Measurements from ENCODE around the gene MGAT5. TPM values are rescaled to one million over a fixed set of nuclear protein-coding genes. Genes with fewer than 3 reads are reported as not detected.

Gene MGAT5
- total RNA-seq, 2 experiments from 2014 or later = 11.6 to 13.0 TPM

- H3K27me3 Mint-ChIP-seq (ENCODE audit: low read depth) = no peaks in the 10 kb centered on the region
- CTCF ChIA-PET = interaction anchor here (1.0 to 5.0 kb wide), 22 partner anchors 10 to 167 kb away, joined by 3 to 48 read pairs (median 7); no protein-coding TSS in a partner anchor
- intact Hi-C loops (cut with micrococcal nuclease) = loop anchor here (2.0 kb wide), 1 partner anchor 358 kb away; no protein-coding TSS in a partner anchor
- H3K4me3 Mint-ChIP-seq = no peak overlapping the region
- H3K9me3 Mint-ChIP-seq = no peaks in the 10 kb centered on the region
- peaks cover 60% of the 10 kb centered on the region for H3K4me1 Mint-ChIP-seq (ENCODE audit: low read depth)
- no peaks in the 10 kb centered on the region for H3K36me3 Mint-ChIP-seq (ENCODE audit: low read depth)
- no peak for DNase-seq
- no peak overlapping the region for H3K27ac Mint-ChIP-seq
These were observed 9.3 kb upstream of the MGAT5 start for GRCh38 chr2:134244587-134244986.

GRCh38 chr2:134245340-134245984 is 8.4 kb upstream of the MGAT5 start:
- Mint-ChIP-seq H3K27ac (no peak overlapping the region), H3K4me3 (no peak overlapping the region), H3K4me1 (ENCODE audit: low read depth) (peaks cover 68% of the 10 kb centered on the region), H3K36me3 (ENCODE audit: low read depth) (no peaks in the 10 kb centered on the region), H3K27me3 (ENCODE audit: low read depth) (no peaks in the 10 kb centered on the region), H3K9me3 (no peaks in the 10 kb centered on the region)
- CTCF ChIA-PET = interaction anchor here (0.6 to 5.0 kb wide), 39 partner anchors 9 to 1287 kb away, joined by 3 to 48 read pairs (median 4); no protein-coding TSS in a partner anchor
- intact Hi-C loops (cut with micrococcal nuclease) = loop anchor here (1.0 to 2.0 kb wide), 4 partner anchors 12 to 359 kb away; no protein-coding TSS in a partner anchor
- peak; percentile 90 for DNase-seq

GRCh38 chr2:134246154-134246874 is 7.6 kb upstream of the MGAT5 start:
- CTCF ChIA-PET = interaction anchor here (0.5 to 5.0 kb wide), 33 partner anchors 8 to 1286 kb away, joined by 3 to 48 read pairs (median 4); no protein-coding TSS in a partner anchor
- DNase-seq = no peak
- H3K27ac Mint-ChIP-seq = no peak overlapping the region

GRCh38 chr2:134247679-134248078 is 6.2 kb upstream of the MGAT5 start:
- CTCF ChIA-PET = interaction anchor here (0.8 kb wide), 1 partner anchor 128 kb away, joined by 3 read pairs; no protein-coding TSS in a partner anchor
- H3K4me1 Mint-ChIP-seq (ENCODE audit: low read depth) = peaks cover 83% of the 10 kb centered on the region
- no peaks in the 10 kb centered on the region for H3K27me3 Mint-ChIP-seq (ENCODE audit: low read depth)
- no peak overlapping the region for H3K27ac Mint-ChIP-seq
- no peaks in the 10 kb centered on the region for H3K36me3 Mint-ChIP-seq (ENCODE audit: low read depth)
- no peak overlapping the region for H3K4me3 Mint-ChIP-seq
- DNase-seq = no peak
- intact Hi-C loops (cut with micrococcal nuclease) = no loop called here
- no peaks in the 10 kb centered on the region for H3K9me3 Mint-ChIP-seq

More at GRCh38 chr2:134246154-134246874, 7.6 kb upstream of the MGAT5 start:
- intact Hi-C loops (cut with micrococcal nuclease) = no loop called here
- H3K4me3 Mint-ChIP-seq = no peak overlapping the region
- no peaks in the 10 kb centered on the region for H3K36me3 Mint-ChIP-seq (ENCODE audit: low read depth)
- no peaks in the 10 kb centered on the region for H3K27me3 Mint-ChIP-seq (ENCODE audit: low read depth)
- peaks cover 73% of the 10 kb centered on the region for H3K4me1 Mint-ChIP-seq (ENCODE audit: low read depth)
- H3K9me3 Mint-ChIP-seq = no peaks in the 10 kb centered on the region

GRCh38 chr2:134248913-134249312 is 5.0 kb upstream of the MGAT5 start:
- intact Hi-C loops (cut with micrococcal nuclease) = no loop called here
- Mint-ChIP-seq H3K36me3 (ENCODE audit: low read depth) (peaks cover 2% of the 10 kb centered on the region), H3K9me3 (no peaks in the 10 kb centered on the region), H3K4me1 (ENCODE audit: low read depth) (peaks cover 90% of the 10 kb centered on the region), H3K4me3 (no peak overlapping the region), H3K27me3 (ENCODE audit: low read depth) (no peaks in the 10 kb centered on the region), H3K27ac (no peak overlapping the region)
- CTCF ChIA-PET = interaction anchor here (0.6 to 1.1 kb wide), 3 partner anchors 34 to 130 kb away, joined by 3 read pairs; no protein-coding TSS in a partner anchor
- no peak for DNase-seq

- CTCF ChIA-PET = interaction anchor here (1.0 to 2.7 kb wide), 3 partner anchors 15 to 131 kb away, joined by 3 to 17 read pairs (median 3); no protein-coding TSS in a partner anchor
- Mint-ChIP-seq H3K4me3 (no peak overlapping the region), H3K36me3 (ENCODE audit: low read depth) (peaks cover 6% of the 10 kb centered on the region), H3K9me3 (no peaks in the 10 kb centered on the region), H3K27me3 (ENCODE audit: low read depth) (no peaks in the 10 kb centered on the region), H3K4me1 (ENCODE audit: low read depth) (peaks cover 87% of the 10 kb centered on the region), H3K27ac (peak overlapping the region; percentile 4)
- intact Hi-C loops (cut with micrococcal nuclease) = loop anchor here (1.0 to 5.0 kb wide), 6 partner anchors 9 to 669 kb away; partner anchors contain the start of gene CCNT2
- no peak for DNase-seq
These were observed 4.1 kb upstream of the MGAT5 start for GRCh38 chr2:134249755-134250154.

GRCh38 chr2:134250840-134251461 is 2.9 kb upstream of the MGAT5 start:
- peak; percentile 37 for DNase-seq
- CTCF ChIA-PET = interaction anchor here (0.6 to 2.7 kb wide), 11 partner anchors 16 to 176 kb away, joined by 3 to 17 read pairs (median 3); no protein-coding TSS in a partner anchor
- peaks cover 11% of the 10 kb centered on the region for H3K36me3 Mint-ChIP-seq (ENCODE audit: low read depth)
- H3K27ac Mint-ChIP-seq = peak overlapping the region; percentile 9
- no peak overlapping the region for H3K4me3 Mint-ChIP-seq
- peaks cover 83% of the 10 kb centered on the region for H3K4me1 Mint-ChIP-seq (ENCODE audit: low read depth)
- H3K9me3 Mint-ChIP-seq = no peaks in the 10 kb centered on the region
- intact Hi-C loops (cut with micrococcal nuclease) = loop anchor here (1.0 to 5.0 kb wide), 10 partner anchors 7 to 668 kb away; partner anchors contain the start of gene CCNT2
- peaks cover 2% of the 10 kb centered on the region for H3K27me3 Mint-ChIP-seq (ENCODE audit: low read depth)

- no peak overlapping the region for H3K27ac Mint-ChIP-seq
- H3K36me3 Mint-ChIP-seq (ENCODE audit: low read depth) = peaks cover 11% of the 10 kb centered on the region
- peaks cover 2% of the 10 kb centered on the region for H3K27me3 Mint-ChIP-seq (ENCODE audit: low read depth)
- intact Hi-C loops (cut with micrococcal nuclease) = loop anchor here (5.0 kb wide), 1 partner anchor 415 kb away; no protein-coding TSS in a partner anchor
- H3K9me3 Mint-ChIP-seq = no peaks in the 10 kb centered on the region
- H3K4me3 Mint-ChIP-seq = no peak overlapping the region
- peaks cover 81% of the 10 kb centered on the region for H3K4me1 Mint-ChIP-seq (ENCODE audit: low read depth)
- peak; percentile 48 for DNase-seq
- CTCF ChIA-PET = interaction anchor here (0.6 to 2.7 kb wide), 3 partner anchors 29 to 134 kb away, joined by 3 to 17 read pairs (median 4); no protein-coding TSS in a partner anchor
These were observed 1.7 kb upstream of the MGAT5 start for GRCh38 chr2:134252092-134252750.

GRCh38 chr2:134253117-134253704 is 661 bp upstream of the MGAT5 start:
- no peaks in the 10 kb centered on the region for H3K9me3 Mint-ChIP-seq
- H3K27ac Mint-ChIP-seq = no peak overlapping the region
- peaks cover 81% of the 10 kb centered on the region for H3K4me1 Mint-ChIP-seq (ENCODE audit: low read depth)
- H3K36me3 Mint-ChIP-seq (ENCODE audit: low read depth) = peaks cover 11% of the 10 kb centered on the region
- H3K27me3 Mint-ChIP-seq (ENCODE audit: low read depth) = peaks cover 2% of the 10 kb centered on the region
- peak; percentile 64 for DNase-seq
- intact Hi-C loops (cut with micrococcal nuclease) = loop anchor here (5.0 kb wide), 1 partner anchor 414 kb away; no protein-coding TSS in a partner anchor
- H3K4me3 Mint-ChIP-seq = no peak overlapping the region
- CTCF ChIA-PET = interaction anchor here (0.7 to 1.6 kb wide), 6 partner anchors 10 to 366 kb away, joined by 3 to 10 read pairs (median 4); no protein-coding TSS in a partner anchor

- Mint-ChIP-seq H3K27me3 (ENCODE audit: low read depth) (peaks cover 2% of the 10 kb centered on the region), H3K36me3 (ENCODE audit: low read depth) (peaks cover 11% of the 10 kb centered on the region), H3K4me3 (no peak overlapping the region), H3K4me1 (ENCODE audit: low read depth) (peaks cover 85% of the 10 kb centered on the region), H3K9me3 (no peaks in the 10 kb centered on the region), H3K27ac (no peak overlapping the region)
- intact Hi-C loops (cut with micrococcal nuclease) = loop anchor here (5.0 kb wide), 1 partner anchor 412 kb away; no protein-coding TSS in a partner anchor
- no peak for DNase-seq
- CTCF ChIA-PET = interaction anchor here (0.6 to 1.6 kb wide), 6 partner anchors 9 to 151 kb away, joined by 3 to 10 read pairs (median 4); no protein-coding TSS in a partner anchor
These were observed 952 bp downstream of the MGAT5 start for GRCh38 chr2:134254824-134255223.

- Mint-ChIP-seq H3K36me3 (ENCODE audit: low read depth) (peaks cover 11% of the 10 kb centered on the region), H3K9me3 (no peaks in the 10 kb centered on the region), H3K4me1 (ENCODE audit: low read depth) (peaks cover 87% of the 10 kb centered on the region), H3K27ac (no peak overlapping the region), H3K4me3 (no peak overlapping the region), H3K27me3 (ENCODE audit: low read depth) (peaks cover 2% of the 10 kb centered on the region)
- DNase-seq = no peak
- CTCF ChIA-PET = interaction anchor here (1.1 kb wide), 1 partner anchor 194 kb away, joined by 3 read pairs; no protein-coding TSS in a partner anchor
- intact Hi-C loops (cut with micrococcal nuclease) = no loop called here
These were observed 3.1 kb downstream of the MGAT5 start for GRCh38 chr2:134256956-134257355.

Measured in activated naive CD4-positive, alpha-beta T cell treated with anti-CD3 and anti-CD28 coated beads for 36 hours (primary cell).